ENCODE results near the gene GSTM2.
"Not testable (repeated sequence)": the region's sequence is repeated elsewhere in the genome, so short reads cannot be mapped to it uniquely, and the experiment has no call there.

Gene GSTM2

DNA sequence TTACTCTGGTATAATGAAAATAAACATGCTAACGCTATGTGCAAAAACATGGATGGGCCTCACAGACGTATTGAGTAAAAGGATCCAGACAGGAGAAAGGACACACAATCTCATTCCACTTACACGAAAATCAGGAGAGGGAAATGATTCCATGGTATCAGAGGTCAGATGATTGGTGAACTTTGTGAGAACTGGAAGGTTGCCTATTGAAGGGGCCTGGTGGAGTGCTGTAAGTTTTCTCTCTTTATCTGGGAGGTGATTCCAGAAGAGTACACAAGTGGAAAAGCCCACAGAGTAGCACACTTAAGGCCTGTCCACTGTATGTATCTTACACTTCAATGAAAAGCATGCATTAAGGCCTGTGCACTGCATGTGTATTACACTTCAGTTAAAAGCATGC is 9.6 kb downstream of the GSTM2 start:
- no peak for DNase-seq (ENCODE audit: low read depth in 2 of 2)

DNA sequence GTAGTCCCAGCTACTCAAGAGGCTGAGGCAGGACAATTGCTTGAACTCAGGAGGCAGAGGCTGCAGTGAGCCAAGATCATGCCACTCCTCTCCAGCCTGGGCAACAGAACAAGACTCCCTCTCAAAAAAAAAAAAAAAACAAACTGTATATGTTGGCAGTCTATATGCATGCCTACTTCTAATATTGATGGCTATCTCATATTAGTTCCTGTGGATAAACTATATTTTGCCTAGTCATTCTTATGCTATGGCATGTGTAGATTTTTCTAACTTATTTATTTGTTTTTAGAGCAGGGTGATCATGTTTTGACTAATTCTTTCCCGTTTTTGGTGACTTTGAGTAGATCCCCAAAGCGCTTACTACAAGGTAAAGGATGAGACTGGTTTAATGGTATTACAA is 10.8 kb downstream of the GSTM2 start:
- DNase-seq (ENCODE audit: low read depth in 2 of 2): not testable (repeated sequence)

GRCh38 chr1:109684777-109685176 is 16.9 kb downstream of the GSTM2 start:
- not testable (repeated sequence) for DNase-seq (ENCODE audit: low read depth in 2 of 2)

DNA sequence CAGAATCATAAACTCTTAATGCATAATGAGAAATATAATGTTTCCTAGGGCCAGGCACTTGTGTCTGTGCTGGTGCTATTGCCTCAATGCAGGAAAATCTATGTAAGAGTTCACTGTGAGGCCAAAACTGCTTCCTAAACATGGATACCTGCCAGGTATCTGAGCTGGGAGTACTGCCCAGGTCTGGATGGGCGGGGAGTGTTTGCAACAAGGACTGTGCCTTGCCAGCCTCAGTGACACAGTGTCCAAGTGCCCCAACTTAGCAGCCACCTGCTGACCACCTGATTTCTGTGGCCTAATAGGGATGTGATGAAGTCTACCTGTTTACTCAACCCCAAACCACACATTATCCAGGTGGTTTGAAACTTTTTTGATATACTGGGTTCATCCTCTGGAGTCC is 17.5 kb downstream of the GSTM2 start:
- DNase-seq (ENCODE audit: low read depth in 2 of 2): not testable (repeated sequence)

- DNase-seq (ENCODE audit: low read depth in 2 of 2): not testable (repeated sequence)
Observed at GRCh38 chr1:109685890-109686289, 18.0 kb downstream of the GSTM2 start.

GRCh38 chr1:109687109-109687508 is 19.3 kb downstream of the GSTM2 start:
- not testable (repeated sequence) for DNase-seq (ENCODE audit: low read depth in 2 of 2)

DNA sequence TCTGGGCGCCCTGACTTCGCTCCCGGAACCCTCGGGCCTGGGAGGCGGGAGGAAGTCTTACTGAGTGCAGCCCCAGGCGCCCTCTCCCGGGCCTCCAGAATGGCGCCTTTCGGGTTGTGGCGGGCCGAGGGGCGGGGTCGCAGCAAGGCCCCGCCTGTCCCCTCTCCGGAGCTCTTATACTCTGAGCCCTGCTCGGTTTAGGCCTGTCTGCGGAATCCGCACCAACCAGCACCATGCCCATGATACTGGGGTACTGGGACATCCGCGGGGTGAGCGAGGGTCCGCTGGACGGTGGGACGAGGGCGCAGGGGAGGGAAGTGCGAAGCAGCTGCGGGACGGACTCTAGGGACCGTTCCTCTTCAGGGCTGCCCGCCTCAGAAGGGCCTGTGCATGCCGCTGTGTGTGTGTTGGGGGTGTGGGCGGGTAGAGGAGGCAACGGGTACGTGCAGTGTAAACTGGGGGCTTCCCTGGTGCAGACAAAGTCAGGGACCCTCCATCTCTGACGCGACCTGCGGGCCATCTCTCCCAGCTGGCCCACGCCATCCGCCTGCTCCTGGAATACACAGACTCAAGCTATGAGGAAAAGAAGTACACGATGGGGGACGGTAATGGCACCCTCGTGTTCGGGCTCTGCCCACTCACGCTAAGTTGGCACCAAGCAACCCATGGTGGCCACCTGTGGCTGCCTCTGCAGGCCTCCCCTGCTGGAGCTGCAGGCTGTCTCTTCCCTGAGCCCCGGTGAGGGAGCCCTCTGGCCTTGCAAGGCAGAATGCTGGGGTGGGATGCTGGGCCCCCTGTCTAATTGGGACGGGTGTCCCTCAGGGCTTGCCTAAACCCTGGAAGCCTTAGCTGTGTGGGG is 20.0 kb downstream of the GSTM2 start, which contains the start of gene GSTM1:
TSS of gene GSTM1 (plus strand) at position 177 of the 859 bp plus-strand sequence. CDS start at position 234, 57 bp downstream.
- DNase-seq (ENCODE audit: low read depth in 2 of 2): peak; percentile 40

DNA sequence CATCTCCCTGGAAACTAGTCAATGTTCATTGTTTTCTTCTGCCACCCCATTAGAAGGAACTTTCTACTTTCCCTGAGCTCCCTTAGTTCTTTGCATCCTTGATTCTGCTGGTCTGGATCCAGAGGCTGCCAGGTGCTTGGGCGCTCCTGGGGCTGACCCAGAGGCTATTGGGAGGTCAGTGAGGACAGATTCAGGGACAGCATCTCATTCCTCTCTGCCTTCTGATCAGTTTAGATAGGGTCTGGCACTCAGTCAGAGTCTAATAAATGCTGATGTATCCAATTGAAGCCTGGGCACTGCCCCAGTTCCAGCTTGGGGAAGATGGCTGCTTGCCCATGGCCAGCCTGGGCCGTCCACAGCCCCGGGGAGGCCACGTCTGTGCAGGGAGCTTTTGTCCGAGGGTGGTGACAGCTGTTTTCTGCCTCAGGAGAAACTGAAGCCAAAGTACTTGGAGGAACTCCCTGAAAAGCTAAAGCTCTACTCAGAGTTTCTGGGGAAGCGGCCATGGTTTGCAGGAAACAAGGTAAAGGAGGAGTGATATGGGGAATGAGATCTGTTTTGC is 22.1 kb downstream of the GSTM2 start:
- DNase-seq (ENCODE audit: low read depth in 2 of 2): no peak

GRCh38 chr1:109691759-109692158 is 23.9 kb downstream of the GSTM2 start:
- DNase-seq (ENCODE audit: low read depth in 2 of 2): no peak

DNA sequence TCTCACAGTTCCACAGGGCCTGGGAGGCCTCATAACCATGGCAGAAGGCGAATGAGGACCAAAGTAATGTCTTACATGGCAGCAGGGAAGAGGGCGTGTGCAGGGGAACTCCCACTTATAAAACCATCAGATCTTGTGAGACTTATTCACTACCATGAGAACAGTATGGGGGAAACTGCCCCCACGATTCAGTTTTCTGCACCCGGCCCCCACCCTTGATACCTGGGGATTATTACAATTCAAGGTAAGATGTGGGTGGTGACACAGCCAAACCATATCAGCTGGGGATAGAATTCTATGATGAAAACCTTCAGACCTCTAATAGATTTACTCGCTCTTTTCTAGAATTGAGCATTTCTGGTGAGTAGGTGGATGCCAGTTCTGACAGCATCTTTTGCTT is 26.5 kb downstream of the GSTM2 start:
- not testable (repeated sequence) for DNase-seq (ENCODE audit: low read depth in 2 of 2)

- not testable (repeated sequence) for DNase-seq (ENCODE audit: low read depth in 2 of 2)
Observed at GRCh38 chr1:109695138-109695537, 27.3 kb downstream of the GSTM2 start.

DNA sequence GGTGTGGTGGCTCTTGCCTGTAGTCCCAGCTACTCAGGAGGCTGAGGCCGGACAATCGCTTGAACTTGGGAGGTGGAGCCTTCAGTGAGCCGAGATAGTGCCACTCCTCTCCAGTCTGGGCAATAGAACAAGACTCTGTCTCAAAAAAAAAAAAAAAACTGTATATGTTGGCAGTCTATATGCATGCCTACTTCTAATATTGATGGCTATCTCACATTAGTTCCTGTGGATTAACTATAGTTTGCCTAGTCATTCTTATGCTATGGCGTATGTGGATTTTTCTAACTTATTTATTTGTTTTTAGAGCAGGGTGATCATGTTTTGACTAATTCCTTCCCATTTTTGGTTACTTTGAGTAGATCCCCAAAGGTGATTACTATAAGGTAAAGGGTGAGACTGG is 29.2 kb downstream of the GSTM2 start:
- DNase-seq (ENCODE audit: low read depth in 2 of 2): no peak

DNA sequence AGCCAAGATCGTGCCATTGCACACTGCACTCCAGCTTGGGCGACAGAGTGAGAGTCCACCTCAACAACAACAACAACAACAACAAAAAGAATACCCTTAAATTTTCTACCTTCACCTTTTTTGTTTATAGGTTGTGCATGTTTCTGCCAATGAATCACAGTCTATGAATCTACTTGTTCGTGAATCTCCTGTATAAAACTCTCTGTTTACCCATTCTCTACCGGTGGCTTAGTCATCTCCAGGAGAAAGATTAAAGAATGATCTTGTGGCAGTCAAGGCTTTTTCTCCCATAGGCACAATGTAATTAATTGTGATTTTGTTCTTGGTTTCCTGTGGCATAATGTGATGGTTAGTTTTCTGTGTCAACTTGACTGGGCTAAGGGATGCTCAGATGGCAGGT is 30.0 kb downstream of the GSTM2 start:
- DNase-seq (ENCODE audit: low read depth in 2 of 2): not testable (repeated sequence)

DNA sequence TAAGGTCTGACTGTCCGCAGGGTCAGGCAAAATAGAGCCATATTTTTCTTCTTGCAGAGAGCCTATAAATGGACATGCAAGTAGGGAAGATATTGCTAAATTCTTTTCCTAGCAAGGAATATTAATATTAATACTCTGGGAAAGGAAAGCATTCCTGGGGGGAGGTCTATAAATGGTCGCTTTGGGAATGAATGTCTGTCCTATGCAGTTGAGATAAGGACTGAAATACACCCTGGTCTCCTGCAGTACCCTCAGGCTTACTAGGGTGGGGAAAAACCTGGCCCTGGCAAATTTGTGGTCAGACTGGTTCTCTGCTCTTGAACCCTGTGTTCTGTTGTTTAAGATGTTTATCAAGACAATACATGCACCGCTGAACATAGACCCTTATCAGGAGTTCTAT is 35.1 kb downstream of the GSTM2 start:
- not testable (repeated sequence) for DNase-seq (ENCODE audit: low read depth in 2 of 2)

GRCh38 chr1:109704173-109704572 is 36.3 kb downstream of the GSTM2 start:
- no peak for DNase-seq (ENCODE audit: low read depth in 2 of 2)

DNA sequence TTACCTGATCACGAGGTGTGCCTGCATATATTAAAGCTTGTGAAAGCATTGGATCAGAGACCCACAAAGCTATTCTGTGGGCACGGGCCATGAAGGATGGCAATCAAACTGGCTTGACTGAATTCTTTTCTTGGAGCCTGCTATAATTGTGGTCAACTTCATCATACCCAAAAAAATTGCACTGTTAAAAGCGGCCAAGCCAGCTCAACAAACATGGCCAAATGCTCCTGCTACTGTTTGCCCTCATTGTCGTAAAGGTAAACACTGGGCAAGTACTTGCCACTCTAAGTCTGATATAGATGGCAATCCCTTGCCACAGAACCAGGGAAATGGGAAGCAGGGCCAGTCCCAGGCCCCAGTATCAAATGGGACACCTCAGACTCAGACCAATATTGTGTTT is 37.6 kb downstream of the GSTM2 start:
- DNase-seq (ENCODE audit: low read depth in 2 of 2): no peak

- DNase-seq (ENCODE audit: low read depth in 2 of 2): not testable (repeated sequence)
Observed at GRCh38 chr1:109708949-109709348, 41.1 kb downstream of the GSTM2 start.

DNA sequence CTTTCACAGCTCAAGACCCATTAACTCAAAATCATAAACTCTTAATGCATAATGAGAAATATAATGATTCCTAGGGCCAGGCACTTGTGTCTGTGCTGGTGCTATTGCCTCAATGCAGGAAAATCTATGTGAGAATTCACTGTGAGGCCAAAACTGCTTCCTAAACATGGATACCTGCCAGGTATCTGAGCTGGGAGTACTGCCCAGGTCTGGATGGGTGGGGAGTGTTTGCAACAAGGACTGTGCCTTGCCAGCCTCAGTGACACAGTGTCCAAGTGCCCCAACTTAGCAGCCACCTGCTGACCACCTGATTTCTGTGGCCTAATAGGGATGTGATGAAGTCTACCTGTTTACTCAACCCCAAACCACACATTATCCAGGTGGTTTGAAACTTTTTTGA is 42.0 kb downstream of the GSTM2 start:
- DNase-seq (ENCODE audit: low read depth in 2 of 2): not testable (repeated sequence)

DNA sequence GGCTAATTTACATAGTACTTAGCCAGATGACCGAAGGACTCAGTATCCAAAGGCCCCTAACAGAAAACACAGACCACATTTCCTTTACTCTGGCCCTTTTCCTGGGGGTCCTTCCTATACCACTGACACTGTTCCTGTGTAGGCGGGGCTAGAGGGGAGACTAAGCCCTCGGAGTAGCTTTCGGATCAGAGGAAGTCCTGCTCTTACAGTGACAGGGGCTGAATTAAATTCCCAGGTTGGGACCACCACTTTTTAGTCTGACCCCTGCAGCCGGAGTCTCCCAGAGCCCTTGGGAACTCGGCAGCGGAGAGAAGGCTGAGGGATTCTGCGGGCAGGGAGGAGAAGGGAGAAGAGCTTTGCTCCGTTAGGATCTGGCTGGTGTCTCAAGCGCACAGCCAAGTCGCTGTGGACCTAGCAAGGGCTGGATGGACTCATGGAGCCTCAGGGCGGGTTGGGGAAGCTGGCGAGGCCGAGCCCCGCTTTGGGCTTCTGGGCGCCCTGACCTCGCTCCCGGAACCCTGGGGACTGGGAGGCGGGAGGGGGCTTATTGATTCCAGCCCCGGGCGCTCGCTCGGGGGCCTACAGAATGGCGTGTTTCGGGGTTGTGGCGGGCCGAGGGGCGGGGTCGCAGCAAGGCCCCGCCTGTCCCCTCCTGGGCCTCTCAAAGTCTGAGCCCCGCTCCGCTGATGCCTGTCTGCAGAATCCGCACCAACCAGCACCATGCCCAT is 43.9 kb downstream of the GSTM2 start, which contains the start of gene GSTM5:
TSS of gene GSTM5 (plus strand) at position 659 of the 728 bp plus-strand sequence. CDS start at position 721, 62 bp downstream.
- DNase-seq (ENCODE audit: low read depth in 2 of 2): not testable (repeated sequence)

GRCh38 chr1:109712321-109712864 is 44.5 kb downstream of the GSTM2 start:
- no peak for DNase-seq (ENCODE audit: low read depth in 2 of 2)

GRCh38 chr1:109713636-109714035 is 45.8 kb downstream of the GSTM2 start:
- DNase-seq (ENCODE audit: low read depth in 2 of 2): no peak

Data from fibroblast of skin of left quadriceps (primary cell).